Activated T-cell treated with anti-CD3 and anti-CD28 coated beads for 4 hours (primary cell): ENCODE data around the gene PCDHGA3.
"Not testable (repeated sequence)": the region's sequence is repeated elsewhere in the genome, so short reads cannot be mapped to it uniquely, and the experiment has no call there.

ENCODE experiments used
- DNase-seq: peaks from one replicate; pipeline ENCODE4 v3.0.0-alpha.2; 2020

PCDHGA3 gene

DNA sequence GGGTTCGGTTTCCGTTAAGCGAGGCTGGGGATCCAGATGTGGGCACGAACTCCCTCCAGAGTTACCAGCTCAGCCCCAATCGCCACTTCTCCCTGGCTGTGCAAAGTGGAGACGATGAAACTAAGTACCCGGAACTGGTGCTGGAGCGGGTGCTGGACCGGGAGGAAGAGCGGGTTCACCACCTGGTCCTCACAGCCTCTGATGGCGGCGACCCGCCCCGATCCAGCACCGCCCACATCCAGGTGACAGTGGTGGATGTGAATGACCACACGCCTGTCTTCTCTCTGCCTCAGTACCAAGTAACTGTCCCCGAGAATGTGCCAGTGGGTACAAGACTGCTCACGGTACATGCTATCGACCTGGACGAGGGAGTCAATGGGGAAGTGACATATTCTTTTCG is 39.7 kb downstream of the PCDHGA3 start:
- DNase-seq = no peak

DNA sequence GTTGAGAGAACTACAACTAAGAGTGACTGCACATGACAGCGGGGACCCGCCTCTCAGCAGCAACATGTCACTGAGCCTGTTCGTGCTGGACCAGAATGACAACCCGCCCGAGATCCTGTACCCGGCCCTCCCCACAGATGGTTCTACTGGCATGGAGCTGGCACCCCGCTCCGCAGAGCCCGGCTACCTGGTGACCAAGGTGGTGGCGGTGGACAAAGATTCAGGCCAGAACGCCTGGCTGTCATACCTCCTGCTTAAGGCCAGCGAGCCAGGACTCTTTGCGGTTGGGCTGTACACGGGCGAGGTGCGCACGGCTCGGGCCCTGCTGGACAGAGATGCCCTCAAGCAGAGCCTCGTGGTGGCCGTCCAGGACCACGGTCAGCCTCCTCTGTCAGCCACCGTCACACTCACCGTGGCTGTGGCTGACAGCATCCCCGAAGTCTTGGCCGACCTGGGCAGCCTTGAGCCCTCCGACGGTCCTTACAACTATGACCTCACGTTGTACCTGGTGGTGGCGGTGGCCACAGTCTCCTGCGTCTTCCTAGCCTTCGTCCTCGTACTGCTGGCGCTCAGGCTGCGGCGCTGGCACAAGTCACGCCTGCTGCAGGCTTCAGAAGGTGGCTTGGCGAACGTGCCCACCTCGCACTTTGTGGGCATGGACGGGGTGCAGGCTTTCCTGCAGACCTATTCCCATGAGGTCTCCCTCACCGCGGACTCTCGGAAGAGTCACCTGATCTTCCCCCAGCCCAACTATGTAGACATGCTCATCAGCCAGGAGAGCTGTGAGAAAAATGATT is 41.0 kb downstream of the PCDHGA3 start:
- DNase-seq = no peak

DNA sequence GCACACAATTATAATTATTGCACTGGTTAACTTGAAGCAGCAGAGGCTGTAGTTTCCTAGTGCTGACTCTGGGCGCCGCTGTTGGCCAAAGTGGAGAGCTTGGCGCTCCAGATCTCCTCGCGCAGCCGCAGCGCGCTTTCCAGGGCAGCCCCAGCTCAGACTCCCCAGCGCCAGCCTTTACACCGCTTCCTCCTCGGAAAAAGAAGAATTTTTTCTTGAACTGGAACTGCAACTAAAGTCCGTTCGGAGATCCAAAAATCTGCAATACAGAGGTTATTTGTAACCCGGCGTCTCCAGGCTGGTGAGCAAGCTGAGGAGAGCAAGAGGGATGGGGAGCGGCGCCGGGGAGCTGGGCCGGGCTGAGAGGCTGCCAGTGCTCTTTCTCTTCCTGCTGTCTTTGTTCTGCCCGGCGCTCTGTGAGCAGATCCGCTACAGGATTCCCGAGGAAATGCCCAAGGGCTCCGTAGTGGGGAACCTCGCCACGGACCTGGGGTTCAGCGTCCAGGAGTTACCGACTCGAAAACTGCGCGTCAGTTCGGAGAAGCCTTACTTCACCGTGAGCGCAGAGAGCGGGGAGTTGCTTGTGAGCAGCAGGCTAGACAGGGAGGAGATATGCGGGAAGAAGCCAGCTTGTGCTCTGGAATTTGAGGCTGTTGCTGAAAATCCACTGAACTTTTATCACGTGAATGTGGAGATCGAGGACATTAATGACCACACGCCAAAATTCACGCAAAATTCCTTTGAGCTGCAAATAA is 44.1 kb downstream of the PCDHGA3 start, which contains the start of gene PCDHGB4:
TSS of gene PCDHGB4 (plus strand) at position 142 of the 755 bp plus-strand sequence. CDS start at position 329, 187 bp downstream.
- DNase-seq = not testable (repeated sequence)

DNA sequence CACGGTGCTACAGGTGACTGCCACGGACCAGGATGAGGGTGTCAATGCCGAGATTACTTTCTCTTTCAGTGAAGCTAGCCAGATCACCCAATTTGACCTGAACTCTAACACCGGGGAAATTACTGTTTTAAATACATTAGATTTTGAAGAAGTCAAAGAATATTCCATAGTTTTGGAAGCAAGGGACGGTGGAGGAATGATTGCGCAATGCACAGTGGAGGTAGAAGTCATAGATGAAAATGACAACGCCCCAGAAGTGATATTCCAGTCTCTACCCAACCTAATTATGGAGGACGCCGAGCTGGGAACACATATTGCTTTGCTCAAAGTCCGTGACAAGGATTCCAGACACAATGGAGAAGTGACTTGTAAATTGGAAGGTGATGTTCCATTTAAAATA is 45.0 kb downstream of the PCDHGA3 start:
- no peak for DNase-seq

DNA sequence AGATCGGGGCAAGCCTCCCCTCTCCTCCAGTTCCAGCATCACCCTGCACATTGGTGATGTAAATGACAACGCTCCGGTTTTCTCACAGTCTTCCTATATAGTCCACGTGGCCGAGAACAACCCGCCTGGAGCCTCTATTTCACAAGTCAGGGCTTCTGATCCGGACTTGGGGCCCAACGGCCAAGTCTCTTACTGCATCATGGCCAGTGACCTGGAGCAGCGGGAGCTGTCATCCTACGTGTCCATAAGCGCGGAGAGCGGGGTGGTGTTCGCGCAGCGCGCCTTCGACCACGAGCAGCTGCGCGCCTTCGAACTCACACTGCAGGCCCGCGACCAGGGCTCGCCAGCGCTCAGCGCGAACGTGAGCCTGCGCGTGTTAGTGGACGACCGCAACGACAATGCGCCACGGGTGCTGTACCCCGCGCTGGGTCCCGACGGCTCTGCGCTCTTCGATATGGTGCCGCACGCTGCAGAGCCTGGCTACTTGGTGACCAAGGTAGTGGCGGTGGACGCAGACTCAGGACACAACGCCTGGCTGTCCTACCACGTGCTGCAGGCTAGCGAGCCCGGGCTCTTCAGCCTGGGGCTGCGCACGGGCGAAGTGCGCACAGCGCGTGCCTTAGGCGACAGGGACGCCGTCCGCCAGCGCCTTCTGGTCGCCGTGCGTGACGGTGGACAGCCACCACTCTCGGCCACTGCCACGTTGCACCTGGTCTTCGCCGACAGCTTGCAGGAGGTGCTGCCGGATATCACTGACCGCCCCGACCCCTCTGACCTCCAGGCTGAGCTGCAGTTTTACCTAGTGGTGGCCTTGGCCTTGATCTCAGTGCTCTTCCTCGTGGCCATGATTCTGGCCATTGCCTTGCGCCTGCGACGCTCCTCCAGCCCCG is 45.8 kb downstream of the PCDHGA3 start:
- no peak for DNase-seq

DNA sequence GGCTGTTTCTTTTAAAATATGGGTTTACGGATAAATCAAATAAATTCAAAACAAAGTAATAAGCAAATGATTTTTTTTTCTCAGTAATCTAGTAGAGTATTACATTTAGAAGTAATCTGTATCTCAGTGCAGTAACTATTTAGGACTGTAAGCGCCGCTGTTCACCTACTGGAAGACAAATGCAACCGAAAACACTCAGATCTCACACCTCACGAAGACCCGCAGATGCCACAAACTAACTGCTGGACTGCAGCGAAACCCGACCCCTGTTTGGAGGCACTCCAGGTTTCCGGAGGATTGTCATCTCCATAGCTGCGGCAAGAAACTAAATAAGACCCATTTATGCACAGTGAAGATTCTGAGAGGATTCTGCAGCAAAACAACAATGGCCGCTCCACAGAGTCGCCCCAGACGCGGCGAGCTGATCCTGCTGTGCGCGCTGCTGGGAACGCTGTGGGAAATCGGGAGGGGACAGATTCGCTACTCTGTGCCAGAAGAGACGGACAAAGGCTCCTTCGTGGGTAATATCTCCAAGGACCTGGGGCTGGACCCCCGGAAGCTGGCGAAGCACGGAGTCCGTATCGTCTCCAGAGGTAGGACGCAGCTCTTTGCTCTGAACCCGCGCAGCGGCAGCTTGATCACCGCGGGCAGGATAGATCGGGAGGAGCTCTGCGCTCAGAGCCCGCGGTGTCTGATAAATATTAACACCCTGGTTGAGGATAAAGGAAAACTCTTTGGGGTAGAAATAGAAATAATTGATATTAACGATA is 49.0 kb downstream of the PCDHGA3 start, which contains the start of gene PCDHGA8:
TSS of gene PCDHGA8 (plus strand) at position 205 of the 770 bp plus-strand sequence. CDS start at position 386, 181 bp downstream.
- DNase-seq = no peak

DNA sequence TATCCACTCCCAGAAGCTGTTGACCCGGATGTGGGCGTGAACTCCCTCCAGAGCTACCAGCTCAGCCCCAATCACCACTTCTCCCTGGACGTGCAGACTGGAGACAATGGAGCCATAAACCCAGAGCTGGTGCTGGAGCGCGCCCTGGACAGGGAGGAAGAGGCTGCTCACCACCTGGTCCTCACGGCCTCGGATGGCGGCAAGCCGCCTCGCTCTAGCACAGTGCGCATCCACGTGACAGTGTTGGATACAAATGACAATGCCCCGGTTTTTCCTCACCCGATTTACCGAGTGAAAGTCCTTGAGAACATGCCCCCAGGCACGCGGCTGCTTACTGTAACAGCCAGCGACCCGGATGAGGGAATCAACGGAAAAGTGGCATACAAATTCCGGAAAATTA is 49.6 kb downstream of the PCDHGA3 start:
- DNase-seq = no peak

DNA sequence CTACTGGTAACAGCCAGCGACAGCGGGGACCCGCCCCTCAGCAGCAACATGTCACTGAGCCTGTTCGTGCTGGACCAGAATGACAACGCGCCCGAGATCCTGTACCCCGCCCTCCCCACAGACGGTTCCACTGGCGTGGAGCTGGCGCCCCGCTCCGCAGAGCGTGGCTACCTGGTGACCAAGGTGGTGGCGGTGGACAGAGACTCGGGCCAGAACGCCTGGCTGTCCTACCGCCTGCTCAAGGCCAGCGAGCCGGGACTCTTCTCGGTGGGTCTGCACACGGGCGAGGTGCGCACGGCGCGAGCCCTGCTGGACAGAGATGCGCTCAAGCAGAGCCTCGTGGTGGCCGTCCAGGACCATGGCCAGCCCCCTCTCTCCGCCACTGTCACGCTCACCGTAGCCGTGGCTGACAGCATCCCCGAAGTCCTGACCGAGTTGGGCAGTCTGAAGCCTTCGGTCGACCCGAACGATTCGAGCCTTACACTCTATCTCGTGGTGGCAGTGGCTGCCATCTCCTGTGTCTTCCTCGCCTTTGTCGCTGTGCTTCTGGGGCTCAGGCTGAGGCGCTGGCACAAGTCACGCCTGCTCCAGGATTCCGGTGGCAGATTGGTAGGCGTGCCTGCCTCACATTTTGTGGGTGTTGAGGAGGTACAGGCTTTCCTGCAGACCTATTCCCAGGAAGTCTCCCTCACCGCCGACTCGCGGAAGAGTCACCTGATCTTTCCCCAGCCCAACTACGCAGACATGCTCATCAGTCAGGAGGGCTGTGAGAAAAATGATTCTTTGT is 51.0 kb downstream of the PCDHGA3 start:
- not testable (repeated sequence) for DNase-seq
